CD4-positive, alpha-beta T cell treated with Interleukin-4 for 1 hour (primary cell): Measurements from ENCODE around the gene KRTAP5-8.
"Not testable (repeated sequence)": the region's sequence is repeated elsewhere in the genome, so short reads cannot be mapped to it uniquely, and the experiment has no call there.

Source experiments
- DNase-seq, 2 donors: peaks; one replicate each; pipeline ENCODE4 v3.0.0-alpha.2; 2020 to 2022

Gene KRTAP5-8

DNA sequence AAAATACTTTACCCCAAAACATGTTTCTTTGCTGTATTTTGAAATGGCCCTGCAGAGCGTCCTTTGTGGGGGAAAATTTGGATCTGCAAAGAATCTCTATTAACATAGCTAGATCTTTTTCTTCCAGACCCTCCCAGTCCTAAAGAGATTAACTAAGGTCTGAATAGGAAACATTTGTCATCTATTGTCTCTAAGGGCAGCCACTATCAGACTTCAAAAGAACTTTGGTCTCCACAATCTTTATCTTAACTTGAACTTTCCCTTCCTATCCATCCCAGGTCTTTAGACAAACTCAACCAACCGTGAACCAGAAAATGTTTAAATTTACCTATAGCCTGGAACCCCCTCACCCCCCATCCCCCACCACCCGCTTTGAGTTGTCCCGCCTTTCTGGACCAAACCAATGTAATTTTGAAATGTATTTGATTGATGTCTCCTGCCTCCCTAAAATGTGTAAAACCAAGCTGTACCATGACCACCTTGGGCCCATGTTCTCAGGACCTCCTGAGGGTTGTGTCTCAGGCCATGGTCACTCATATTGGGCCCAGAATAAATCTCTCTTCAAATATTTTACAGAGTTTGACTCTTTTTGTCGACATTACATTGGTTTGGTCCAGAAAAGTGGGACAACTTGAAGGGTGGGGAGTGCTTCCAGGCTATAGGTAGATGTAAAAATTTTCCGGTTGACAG is 6.8 kb downstream of the KRTAP5-8 start:
- DNase-seq, result no peak

GRCh38 chr11:71545405-71545966 is 7.7 kb downstream of the KRTAP5-8 start:
- DNase-seq, result no peak

DNA sequence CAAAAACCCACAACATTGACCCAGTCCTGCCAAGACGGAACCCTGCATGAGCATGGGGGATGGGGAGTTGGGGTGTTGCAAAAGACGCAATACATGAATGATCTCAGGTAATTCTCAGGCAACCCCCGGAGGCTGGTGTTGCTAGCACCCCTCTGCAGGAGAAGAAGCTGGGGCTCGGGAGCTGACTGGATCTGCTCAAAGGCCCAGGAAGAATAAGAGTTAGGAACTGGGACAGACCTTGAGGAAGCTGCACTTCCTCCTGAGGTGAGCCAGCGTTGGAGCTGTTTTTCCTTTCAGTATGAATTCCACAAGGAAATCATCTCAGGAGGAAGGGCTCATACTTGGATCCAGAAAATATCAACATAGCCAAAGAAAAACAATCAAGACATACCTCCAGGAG is 10.3 kb downstream of the KRTAP5-8 start, which contains the start of gene KRTAP5-9:
KRTAP5-9 (plus strand) TSS at position 301 of the 400 bp plus-strand sequence. CDS start 238 bp downstream, outside the sequence.
- DNase-seq, result no peak

DNA sequence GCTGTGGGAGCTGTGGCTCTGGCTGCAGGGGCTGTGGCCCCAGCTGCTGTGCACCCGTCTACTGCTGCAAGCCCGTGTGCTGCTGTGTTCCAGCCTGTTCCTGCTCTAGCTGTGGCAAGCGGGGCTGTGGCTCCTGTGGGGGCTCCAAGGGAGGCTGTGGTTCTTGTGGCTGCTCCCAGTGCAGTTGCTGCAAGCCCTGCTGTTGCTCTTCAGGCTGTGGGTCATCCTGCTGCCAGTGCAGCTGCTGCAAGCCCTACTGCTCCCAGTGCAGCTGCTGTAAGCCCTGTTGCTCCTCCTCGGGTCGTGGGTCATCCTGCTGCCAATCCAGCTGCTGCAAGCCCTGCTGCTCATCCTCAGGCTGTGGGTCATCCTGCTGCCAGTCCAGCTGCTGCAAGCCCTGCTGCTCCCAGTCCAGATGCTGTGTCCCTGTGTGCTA is 10.9 kb downstream of the KRTAP5-8 start:
- DNase-seq, result no peak

DNA sequence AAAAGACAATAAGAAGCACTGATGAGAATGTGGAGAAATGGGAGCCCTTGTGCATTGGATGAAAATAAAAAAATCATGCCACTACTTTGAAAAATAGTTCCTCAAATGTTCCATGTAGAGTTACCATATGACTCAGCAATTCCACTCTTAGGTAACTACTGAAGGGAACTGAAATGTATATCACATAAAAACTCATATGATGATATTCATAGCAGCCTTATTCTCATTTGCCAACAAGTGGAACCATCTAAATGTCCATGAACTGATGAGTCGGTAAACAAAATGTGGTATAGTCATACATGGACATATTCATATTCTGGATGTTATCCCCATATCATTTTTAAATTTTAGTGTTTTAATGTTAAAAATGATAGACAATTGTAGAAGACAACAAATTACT is 13.9 kb downstream of the KRTAP5-8 start:
- DNase-seq, result no peak

GRCh38 chr11:71554996-71555395 is 17.2 kb downstream of the KRTAP5-8 start:
- DNase-seq, result no peak

- no peak for DNase-seq
Observed at GRCh38 chr11:71555508-71555907, 17.7 kb downstream of the KRTAP5-8 start.

- DNase-seq, result no peak
Observed at GRCh38 chr11:71556018-71556417, 18.2 kb downstream of the KRTAP5-8 start.

DNA sequence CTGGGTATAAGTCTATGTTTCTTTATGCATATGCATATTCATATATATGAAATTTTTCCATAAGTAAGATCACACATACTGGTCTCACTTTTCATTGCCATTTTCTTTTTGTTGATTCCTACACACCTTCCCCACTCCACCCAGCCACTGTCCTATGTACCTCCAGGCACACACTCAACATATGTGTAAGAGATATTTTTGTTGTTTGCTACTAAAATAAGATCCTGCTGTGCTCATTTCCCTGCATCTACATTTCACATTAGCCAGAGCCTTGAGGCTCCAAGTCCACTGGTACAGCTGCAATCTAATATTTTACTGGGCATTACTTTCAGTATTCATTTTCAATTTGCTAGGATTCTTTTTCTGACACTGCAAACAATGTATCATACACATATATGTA is 19.4 kb downstream of the KRTAP5-8 start:
- DNase-seq, result no peak

DNA sequence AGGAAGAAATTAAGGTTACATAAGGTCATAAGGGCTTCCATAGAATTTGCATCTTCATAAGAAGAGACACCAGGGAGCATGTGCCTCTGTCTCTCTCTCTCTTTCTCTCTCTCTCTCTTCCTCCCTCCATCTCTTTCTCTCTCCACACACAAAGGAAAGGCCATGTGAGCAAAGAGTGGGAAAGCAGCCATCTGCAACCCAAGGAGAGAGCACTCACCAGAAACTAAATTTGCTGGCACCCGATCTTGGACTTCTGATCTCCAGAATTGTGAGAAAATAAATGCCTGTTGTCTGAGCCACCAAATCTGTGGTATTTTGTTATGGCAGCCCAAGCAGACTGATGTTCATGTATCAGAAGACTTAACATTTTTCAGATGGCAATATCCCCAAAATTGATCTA is 21.2 kb downstream of the KRTAP5-8 start:
- no peak for DNase-seq

GRCh38 chr11:71562120-71562519 is 24.3 kb downstream of the KRTAP5-8 start:
- no peak for DNase-seq

DNA sequence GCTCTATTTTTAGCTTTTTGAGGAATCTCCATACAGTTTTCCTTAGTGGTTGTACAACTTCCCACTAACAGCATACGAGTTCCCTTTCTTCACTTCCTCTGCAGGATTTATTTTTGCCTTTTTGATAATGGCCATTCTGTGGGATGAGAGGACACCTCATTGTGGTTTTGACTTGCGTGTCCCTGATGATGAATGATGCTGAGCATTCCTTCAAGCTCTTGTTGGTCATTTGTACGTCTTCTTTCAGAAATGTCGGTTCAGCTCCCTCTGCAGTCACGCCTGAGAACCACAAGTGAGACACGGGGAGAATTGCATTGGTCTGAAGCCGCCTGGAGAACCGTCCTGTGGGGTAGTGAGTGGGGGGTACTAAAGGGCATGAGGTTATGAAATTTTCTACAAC is 25.6 kb downstream of the KRTAP5-8 start:
- DNase-seq, result peak in 1 of 2 donors; percentile 5

DNA sequence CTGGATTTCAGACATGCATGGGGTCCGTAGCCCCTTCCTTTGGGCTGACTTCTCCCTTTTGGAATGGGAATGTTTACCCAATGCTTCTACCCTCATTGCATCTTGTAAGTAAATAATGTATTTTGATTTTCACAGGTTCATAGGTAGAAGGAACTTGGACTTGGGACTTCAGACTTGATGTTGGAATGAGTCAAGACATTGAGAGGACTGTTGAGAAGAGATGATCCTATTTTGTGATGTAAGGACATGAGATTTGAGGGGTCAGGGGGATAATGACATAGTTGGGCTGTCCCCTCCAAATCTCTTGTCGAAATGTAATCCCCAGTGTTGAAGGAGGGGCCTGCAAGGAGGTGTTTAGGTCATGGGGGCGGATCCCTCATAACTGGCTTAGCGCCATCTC is 26.6 kb downstream of the KRTAP5-8 start:
- no peak for DNase-seq

GRCh38 chr11:71565263-71565662 is 27.4 kb downstream of the KRTAP5-8 start, which contains the start of gene KRTAP5-10:
TSS of gene KRTAP5-10 (plus strand) at chr11:71565563. CDS start at chr11:71565588, 25 bp downstream.
- no peak for DNase-seq

GRCh38 chr11:71566081-71566620 is 28.3 kb downstream of the KRTAP5-8 start:
- DNase-seq, result no peak

GRCh38 chr11:71566626-71567599 is 29.1 kb downstream of the KRTAP5-8 start:
- DNase-seq, result not testable (repeated sequence)

GRCh38 chr11:71567633-71568032 is 29.8 kb downstream of the KRTAP5-8 start:
- DNase-seq, result not testable (repeated sequence)

DNA sequence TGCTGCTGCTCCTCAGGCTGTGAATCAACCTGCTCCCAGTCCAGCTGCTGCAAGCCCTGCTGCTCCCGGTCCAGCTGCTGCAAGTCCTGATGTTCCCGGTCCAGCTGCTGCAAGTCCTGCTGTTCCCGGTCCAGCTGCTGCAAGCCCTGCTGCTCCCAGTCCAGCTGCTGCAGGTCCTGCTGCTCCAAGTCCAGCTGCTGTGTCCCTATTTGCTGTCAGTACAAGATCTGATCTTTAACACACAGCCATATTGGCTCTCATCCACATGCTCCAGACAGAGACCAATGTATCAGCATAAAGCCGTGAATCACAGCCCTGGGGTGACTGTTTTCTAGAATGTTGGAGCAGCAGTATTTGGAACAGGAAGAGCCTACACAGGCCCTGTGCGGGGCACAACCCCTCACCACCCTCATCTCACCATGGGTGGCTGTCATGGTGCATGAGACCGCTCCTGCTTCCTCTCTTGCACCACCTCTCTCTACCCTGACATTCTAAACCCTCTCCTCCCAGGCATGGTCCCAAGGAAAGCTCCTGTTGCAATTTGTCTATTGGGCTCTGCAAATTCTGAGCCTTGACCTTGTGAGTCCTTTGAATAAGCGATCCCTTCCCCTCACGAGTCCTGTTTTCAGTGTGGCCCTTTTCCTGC is 31.0 kb downstream of the KRTAP5-8 start:
- no peak for DNase-seq

- DNase-seq, result not testable (repeated sequence)
Observed at GRCh38 chr11:71571101-71571850, 33.5 kb downstream of the KRTAP5-8 start.

DNA sequence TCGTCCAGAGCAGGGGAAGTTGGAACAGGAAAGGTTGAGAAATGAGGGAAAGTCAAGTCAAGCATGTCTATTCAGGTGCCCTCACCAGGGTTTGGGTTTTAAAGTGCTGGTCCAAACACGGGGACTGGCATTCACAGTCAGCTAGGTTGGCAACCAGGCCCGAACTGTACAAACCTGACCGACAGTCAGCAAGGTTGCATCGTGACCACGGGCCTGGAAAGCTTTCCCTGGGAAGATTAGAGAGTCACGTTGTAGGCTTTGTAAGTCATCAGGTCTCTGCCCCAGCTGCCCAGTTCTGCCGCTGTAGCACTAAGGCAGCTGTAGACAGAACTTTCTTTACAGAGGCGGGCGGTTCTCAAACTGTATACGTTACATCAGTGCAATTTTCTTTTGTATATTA is 35.0 kb downstream of the KRTAP5-8 start:
- DNase-seq, result no peak

DNA sequence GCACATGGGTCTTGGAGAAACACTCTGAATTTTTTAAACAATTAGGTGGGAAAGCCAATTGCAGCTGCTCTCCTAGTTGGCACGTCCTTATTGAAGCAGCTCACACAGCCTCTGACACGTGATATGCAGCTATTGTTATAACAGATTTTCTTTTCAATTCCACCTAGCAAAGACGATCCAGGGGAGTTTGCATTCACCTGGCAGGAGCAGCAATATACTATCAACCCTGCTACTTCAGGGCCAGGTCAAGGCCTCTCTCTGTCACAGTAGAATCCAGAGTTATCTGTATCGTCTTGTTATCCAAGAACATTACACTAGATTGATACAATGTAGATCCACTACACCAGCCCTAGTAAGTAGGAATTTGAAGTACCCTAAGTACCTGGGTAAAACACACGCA is 36.6 kb downstream of the KRTAP5-8 start:
- DNase-seq, result no peak
